Ascending aorta (tissue), 2 donors: Measurements from ENCODE around the gene AGBL1. TPM values are rescaled to one million over a fixed set of nuclear protein-coding genes. Genes with fewer than 3 reads are reported as not detected.

Source experiments
- DNase-seq, 2 donors: peaks; one replicate each; pipeline ENCODE4 v3.0.0-alpha.2; 2019; ENCODE audit warnings: low spot score in 2 of 2
- H3K27ac ChIP-seq, 2 donors: fragments of 200-600 bp; sonication (generic); one replicate each; pipeline ENCODE4 v1.5.1; 2016 to 2017; ENCODE audit warnings: mild to moderate bottlenecking in 1 of 2
- H3K27me3 ChIP-seq: fragments of 200-600 bp; sonication (generic); one replicate; pipeline ENCODE4 v1.5.1; 2017
- H3K36me3 ChIP-seq, 2 donors: fragments of 200-600 bp; sonication (generic); one replicate each; pipeline ENCODE4 v1.5.1; 2016
- H3K4me1 ChIP-seq, 2 donors: fragments of 200-600 bp; sonication (generic); one replicate each; pipeline ENCODE4 v1.5.1; 2016 to 2017; ENCODE audit warnings: mild to moderate bottlenecking in 1 of 2
- H3K4me3 ChIP-seq, 2 donors: fragments of 200-600 bp; sonication (generic); one replicate each; pipeline ENCODE4 v1.5.1; 2016 to 2017; ENCODE audit warnings: mild to moderate bottlenecking in 1 of 2
- H3K9me3 ChIP-seq, 2 donors: fragments of 200-600 bp; sonication (generic); one replicate each; pipeline ENCODE4 v1.5.1; 2016
- intact Hi-C: fragments of 100-400 bp; cut with DNase I; formaldehyde crosslinking; loops from one replicate; pipeline ENCODE4 v1.15.1; 2023
- total RNA-seq: library from RNA; depleted of rRNA; stranded (reverse); fragments of >200 nt; gene quantifications from one replicate; pipeline ENCODE4 v1.1.0, GENCODE V29; 2016
- TF ChIP-seq, protein P1 (sequence below), 3 experiments: fragments of 200-600 bp in 2 of 3; fragments of 450-650 bp in 1 of 3; sonication (generic) in 2 of 3; IDR thresholded peaks; one replicate each; pipeline ENCODE4 v1.5.1; 2016 to 2019; ENCODE audit warnings: antibody characterized with exemption in 3 of 3, mild to moderate bottlenecking in 1 of 3, moderate library complexity in 1 of 3

The AGBL1 gene
- total RNA-seq, 1 donor from 2014 or later: not detected

DNA sequence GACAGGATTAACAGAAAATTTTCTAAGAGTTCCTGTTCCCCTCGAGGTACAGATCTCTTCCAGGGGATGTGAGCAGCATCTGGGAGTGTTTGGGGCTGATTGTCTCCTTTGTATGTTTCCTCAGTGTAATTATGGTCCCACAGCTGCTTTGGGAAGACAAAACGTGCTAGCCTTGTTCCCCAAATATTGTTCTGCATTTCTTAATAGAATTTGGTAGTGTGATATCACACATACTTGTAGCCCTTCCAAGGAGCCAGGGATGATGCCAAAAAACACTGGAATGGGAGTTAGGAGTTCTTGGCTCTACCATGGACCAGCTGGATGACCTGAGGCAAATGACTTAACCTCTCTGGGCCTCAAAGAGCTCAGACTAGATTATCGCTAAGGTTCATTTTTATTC, 19.0 kb upstream of the AGBL1 start:
- Histone ChIP-seq H3K27me3 (no peaks in the 10 kb centered on the region), H3K27ac (no peak overlapping the region), H3K4me1 (no peaks in the 10 kb centered on the region), H3K36me3 (no peaks in the 10 kb centered on the region), H3K9me3 (no peaks in the 10 kb centered on the region), H3K4me3 (no peak overlapping the region)
- DNase-seq: no peak
- intact Hi-C loops: no loop called here
- TF ChIP-seq, protein P1, sequence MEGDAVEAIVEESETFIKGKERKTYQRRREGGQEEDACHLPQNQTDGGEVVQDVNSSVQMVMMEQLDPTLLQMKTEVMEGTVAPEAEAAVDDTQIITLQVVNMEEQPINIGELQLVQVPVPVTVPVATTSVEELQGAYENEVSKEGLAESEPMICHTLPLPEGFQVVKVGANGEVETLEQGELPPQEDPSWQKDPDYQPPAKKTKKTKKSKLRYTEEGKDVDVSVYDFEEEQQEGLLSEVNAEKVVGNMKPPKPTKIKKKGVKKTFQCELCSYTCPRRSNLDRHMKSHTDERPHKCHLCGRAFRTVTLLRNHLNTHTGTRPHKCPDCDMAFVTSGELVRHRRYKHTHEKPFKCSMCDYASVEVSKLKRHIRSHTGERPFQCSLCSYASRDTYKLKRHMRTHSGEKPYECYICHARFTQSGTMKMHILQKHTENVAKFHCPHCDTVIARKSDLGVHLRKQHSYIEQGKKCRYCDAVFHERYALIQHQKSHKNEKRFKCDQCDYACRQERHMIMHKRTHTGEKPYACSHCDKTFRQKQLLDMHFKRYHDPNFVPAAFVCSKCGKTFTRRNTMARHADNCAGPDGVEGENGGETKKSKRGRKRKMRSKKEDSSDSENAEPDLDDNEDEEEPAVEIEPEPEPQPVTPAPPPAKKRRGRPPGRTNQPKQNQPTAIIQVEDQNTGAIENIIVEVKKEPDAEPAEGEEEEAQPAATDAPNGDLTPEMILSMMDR (IDR thresholded peaks at IDR 0.05): no peak

GRCh38 chr15:86061581-86061980, 18.1 kb upstream of the AGBL1 start:
- Histone ChIP-seq H3K4me3 (no peak overlapping the region), H3K27ac (no peak overlapping the region), H3K36me3 (no peaks in the 10 kb centered on the region), H3K27me3 (no peaks in the 10 kb centered on the region), H3K9me3 (no peaks in the 10 kb centered on the region), H3K4me1 (no peaks in the 10 kb centered on the region)
- no peak for DNase-seq
- intact Hi-C loops: no loop called here
- TF ChIP-seq, protein P1 (IDR thresholded peaks at IDR 0.05): no peak

- no peaks in the 10 kb centered on the region for H3K4me1 ChIP-seq
- no peak overlapping the region for H3K4me3 ChIP-seq
- H3K27ac ChIP-seq: no peak overlapping the region
- TF ChIP-seq, protein P1 (IDR thresholded peaks at IDR 0.05): no peak
- no peak for DNase-seq
- no peaks in the 10 kb centered on the region for H3K9me3 ChIP-seq
- intact Hi-C loops: no loop called here
- no peaks in the 10 kb centered on the region for H3K27me3 ChIP-seq
- H3K36me3 ChIP-seq: no peaks in the 10 kb centered on the region
Measured at GRCh38 chr15:86062646-86063243, 16.9 kb upstream of the AGBL1 start.

- H3K9me3 ChIP-seq: no peaks in the 10 kb centered on the region
- TF ChIP-seq, protein P1 (IDR thresholded peaks at IDR 0.05): no peak
- no peaks in the 10 kb centered on the region for H3K36me3 ChIP-seq
- H3K4me1 ChIP-seq: no peaks in the 10 kb centered on the region
- H3K4me3 ChIP-seq: no peak overlapping the region
- intact Hi-C loops: no loop called here
- H3K27ac ChIP-seq: no peak overlapping the region
- no peaks in the 10 kb centered on the region for H3K27me3 ChIP-seq
- no peak for DNase-seq
Measured at GRCh38 chr15:86063356-86064095, 16.1 kb upstream of the AGBL1 start.

DNA sequence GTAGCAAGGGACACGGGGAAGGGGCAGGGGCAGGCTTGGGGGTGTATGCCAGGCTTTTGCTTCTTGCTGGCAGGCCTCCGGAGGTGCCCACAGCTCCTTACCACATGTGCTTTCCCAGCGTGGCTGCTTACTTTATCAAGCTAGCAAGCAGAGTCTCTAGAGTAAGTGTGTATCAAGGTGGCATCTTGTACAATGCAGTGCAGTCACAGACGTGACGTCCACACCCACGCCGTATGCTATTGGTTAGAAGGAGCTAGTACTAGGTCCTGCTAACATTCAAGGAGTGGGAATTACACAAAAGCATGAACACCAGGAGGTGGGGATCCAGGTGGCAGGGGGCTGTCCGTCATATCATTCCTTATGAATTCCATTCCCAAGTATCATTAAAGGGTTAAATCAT, 15.3 kb upstream of the AGBL1 start:
- Histone ChIP-seq H3K4me3 (no peak overlapping the region), H3K9me3 (no peaks in the 10 kb centered on the region), H3K27ac (no peak overlapping the region), H3K27me3 (no peaks in the 10 kb centered on the region), H3K4me1 (no peaks in the 10 kb centered on the region), H3K36me3 (no peaks in the 10 kb centered on the region)
- no peak for DNase-seq
- TF ChIP-seq, protein P1 (IDR thresholded peaks at IDR 0.05): no peak
- intact Hi-C loops: no loop called here
